Thyroid gland (tissue), 4 donors: ENCODE data around the gene TMEM191C. TPM values are rescaled to one million over a fixed set of nuclear protein-coding genes. Genes with fewer than 3 reads are reported as not detected.
A peak's percentile ranks its signal among the peaks of the same experiment; 100 is the strongest.
"Not testable (repeated sequence)": the region's sequence is repeated elsewhere in the genome, so short reads cannot be mapped to it uniquely, and the experiment has no call there.

Experiments used
- DNase-seq, 2 donors: peaks; one replicate each; pipeline ENCODE4 v3.0.0-alpha.2; 2019
- H3K27ac ChIP-seq, 3 donors: fragments of 200-600 bp; sonication (generic); 1 replicate in 2 of 3; 2 replicates in 1 of 3; pipeline ENCODE4 v1.5.1; 2016 to 2019; ENCODE audit warnings: mild to moderate bottlenecking in 1 of 3, moderate library complexity in 1 of 3
- H3K27me3 ChIP-seq: fragments of 200-600 bp; sonication (generic); one replicate; pipeline ENCODE4 v1.5.1; 2019
- H3K36me3 ChIP-seq, 2 donors: fragments of 200-600 bp; sonication (generic); one replicate each; pipeline ENCODE4 v1.5.1; 2016 to 2019
- H3K4me1 ChIP-seq, 2 donors: fragments of 200-600 bp; sonication (generic); one replicate each; pipeline ENCODE4 v1.5.1; 2017 to 2019
- H3K4me3 ChIP-seq, 3 donors: fragments of 200-600 bp; sonication (generic); replicated peaks in 1 of 3; 1 replicate in 2 of 3; 2 replicates in 1 of 3; pipeline ENCODE4 v1.5.1; 2016; ENCODE audit warnings: mild to moderate bottlenecking in 1 of 3
- H3K9me3 ChIP-seq: fragments of 200-600 bp; sonication (generic); one replicate; pipeline ENCODE4 v1.5.1; 2017
- WGBS, 2 donors: methylation state at CpG; one replicate each; pipeline ENCODE4 v1.1.5; 2017; 5-methylcytosine and 5-hydroxymethylcytosine counted together
- intact Hi-C: fragments of 100-400 bp; cut with DNase I; formaldehyde crosslinking; loops from one replicate; pipeline ENCODE4 v1.15.1; 2023
- total RNA-seq, 4 donors: library from RNA; depleted of rRNA; stranded (reverse); fragments of >200 nt; gene quantifications; one replicate each; pipeline ENCODE4 v1.2.3, GENCODE V29; 2016

Gene TMEM191C
- total RNA-seq, 4 donors from 2014 or later: 0.20 to 3.9 (median 0.91) TPM

DNA sequence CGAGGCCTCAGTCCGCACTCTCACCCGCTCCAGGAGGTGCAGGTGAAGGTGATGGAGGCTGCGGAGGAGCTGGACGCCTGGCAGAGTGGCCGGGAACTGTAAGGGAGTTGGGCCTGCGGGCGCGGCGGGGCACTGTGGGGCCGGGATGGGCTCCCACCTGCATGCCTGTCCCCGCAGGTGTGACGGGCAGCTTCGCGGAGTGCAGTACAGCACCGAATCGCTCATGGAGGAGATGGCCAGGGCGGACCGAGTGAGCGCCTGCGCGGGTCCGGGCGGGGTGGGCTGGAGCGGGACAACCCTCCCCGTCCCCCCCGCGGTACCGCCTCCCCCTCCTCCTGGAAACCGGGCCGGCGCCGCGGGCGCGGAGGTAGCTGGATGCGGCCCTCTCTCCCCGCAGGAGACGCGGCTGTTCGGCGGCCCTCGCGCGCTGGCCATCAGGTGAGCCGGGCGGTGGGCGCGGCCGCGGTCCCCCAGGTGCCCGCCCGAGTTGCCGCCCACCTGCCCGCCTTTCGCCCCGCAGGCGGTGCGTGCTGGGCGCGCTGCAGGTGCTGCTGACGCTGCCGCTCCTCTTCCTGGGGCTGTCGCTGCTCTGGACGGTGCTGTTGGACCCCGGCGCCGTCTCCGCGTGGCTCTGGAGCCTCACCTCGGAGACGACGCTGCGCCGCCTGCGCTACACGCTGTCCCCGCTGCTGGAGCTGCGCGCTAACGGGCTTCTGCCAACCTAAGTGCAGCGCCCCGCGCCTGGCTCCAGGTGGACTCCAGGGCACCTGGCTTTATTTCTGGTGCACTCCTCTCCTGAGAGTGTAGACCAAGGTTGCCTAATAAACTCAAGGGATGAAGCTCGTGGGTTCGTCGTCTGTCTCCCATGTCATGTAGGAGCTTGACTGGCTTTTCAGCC, 2.2 kb downstream of the TMEM191C start:
- H3K27ac ChIP-seq, H3K4me3 ChIP-seq, H3K36me3 ChIP-seq, intact Hi-C loops, H3K9me3 ChIP-seq, H3K27me3 ChIP-seq, H3K4me1 ChIP-seq: not testable (repeated sequence)
- no CpG with 5 or more reads among the region's 87 CpGs for WGBS, 2 donors
- peak in 1 of 2 donors; percentile 31 for DNase-seq

DNA sequence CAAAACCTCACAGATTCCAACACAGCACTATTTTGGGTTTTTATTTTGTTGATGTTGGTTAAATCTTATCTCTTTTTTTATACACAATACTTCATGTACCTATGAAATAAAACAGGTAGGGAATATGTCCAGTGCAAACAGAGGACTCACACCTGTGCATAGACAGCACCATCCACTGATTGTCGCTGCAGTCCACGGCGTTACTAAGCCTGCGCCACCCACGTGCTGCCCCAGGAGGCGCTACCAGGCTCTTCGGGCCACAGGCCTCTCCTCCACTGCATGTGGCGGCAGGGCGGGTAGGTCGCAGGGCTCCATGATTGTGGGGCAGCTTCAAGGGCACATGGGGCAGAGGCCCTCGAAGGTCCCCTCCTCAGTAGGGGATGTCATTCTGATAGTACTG, 5.8 kb downstream of the TMEM191C start:
- H3K4me3 ChIP-seq, H3K9me3 ChIP-seq, DNase-seq, H3K27ac ChIP-seq, H3K4me1 ChIP-seq, intact Hi-C loops, H3K36me3 ChIP-seq, H3K27me3 ChIP-seq: not testable (repeated sequence)
- WGBS, 2 donors: no CpG with 5 or more reads among the region's 11 CpGs

DNA sequence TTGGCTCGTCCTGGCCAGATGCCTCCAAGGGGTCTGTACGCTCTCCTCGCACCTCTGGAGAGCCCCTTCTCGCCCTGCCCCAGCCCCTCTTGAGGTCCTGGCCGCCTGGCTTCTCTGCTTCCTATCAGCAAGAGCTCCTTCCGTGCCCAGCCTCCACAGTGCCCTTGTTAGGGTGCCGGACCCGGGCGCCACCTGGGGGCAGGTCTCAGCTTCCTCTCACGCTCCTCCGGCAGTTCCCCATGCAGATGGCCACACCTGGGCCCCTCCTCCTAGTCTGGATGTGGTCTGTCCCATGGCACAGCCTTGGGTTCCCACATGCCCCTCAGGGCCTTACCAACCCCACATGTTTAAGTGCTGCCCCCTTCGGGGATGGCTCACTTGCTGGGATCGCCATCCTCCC, 6.5 kb downstream of the TMEM191C start:
- H3K27me3 ChIP-seq, H3K27ac ChIP-seq: not testable (repeated sequence)
- no CpG with 5 or more reads among the region's 13 CpGs for WGBS, 2 donors

DNA sequence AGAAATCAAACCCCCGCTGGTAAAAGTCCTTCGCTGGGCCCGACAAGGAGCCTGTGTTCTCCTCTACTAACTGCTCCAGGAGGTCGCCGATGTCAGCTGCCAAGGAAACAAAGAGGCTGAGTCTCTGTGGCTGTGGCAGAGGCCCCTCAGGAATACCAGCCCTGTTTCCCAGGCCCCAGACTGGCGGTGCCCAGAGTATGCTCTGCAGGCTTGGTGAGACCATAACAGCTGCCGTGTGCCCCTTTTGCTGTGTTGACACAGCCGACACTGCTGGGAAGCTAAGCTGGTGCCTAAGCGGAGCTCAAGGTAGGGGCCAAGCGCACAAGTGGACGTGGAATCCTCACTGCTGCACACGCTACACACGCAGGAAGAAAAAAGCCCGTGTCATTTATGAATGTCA, 16.9 kb downstream of the TMEM191C start:
- WGBS, 2 donors: 73% methylated on average over 5 of the region's 14 CpGs; no CpG with 5 or more reads in 1 of the 2 donors
- H3K27ac ChIP-seq, intact Hi-C loops, H3K4me3 ChIP-seq, DNase-seq, H3K4me1 ChIP-seq, H3K9me3 ChIP-seq, H3K36me3 ChIP-seq, H3K27me3 ChIP-seq: not testable (repeated sequence)

More for the DNA sequence above, 6.5 kb downstream of the TMEM191C start:
- H3K36me3 ChIP-seq, intact Hi-C loops, H3K4me1 ChIP-seq, H3K4me3 ChIP-seq, H3K9me3 ChIP-seq, DNase-seq: not testable (repeated sequence)

DNA sequence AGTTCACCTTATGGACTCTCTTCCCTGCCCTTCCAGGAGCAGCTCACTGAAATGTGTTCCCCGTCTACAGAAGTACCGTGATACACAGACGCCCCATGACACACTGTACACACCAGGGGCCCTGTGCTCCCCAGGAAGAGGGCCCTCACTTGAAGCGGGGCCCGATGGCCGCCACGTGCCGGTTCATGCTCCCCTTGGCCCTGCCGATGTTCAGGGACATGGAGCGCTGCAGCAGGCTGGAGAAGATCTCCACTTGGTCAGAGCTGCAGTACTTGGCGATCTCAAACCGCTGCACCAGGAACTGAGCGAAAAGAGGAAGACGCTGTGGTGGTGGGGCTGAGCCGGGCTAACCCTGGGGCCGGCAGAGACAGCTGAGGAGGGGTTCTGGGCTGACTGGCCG, 20.5 kb downstream of the TMEM191C start:
- intact Hi-C loops, H3K36me3 ChIP-seq, H3K4me3 ChIP-seq, H3K4me1 ChIP-seq, DNase-seq, H3K9me3 ChIP-seq, H3K27me3 ChIP-seq, H3K27ac ChIP-seq: not testable (repeated sequence)
- WGBS, 2 donors: no CpG with 5 or more reads among the region's 17 CpGs

DNA sequence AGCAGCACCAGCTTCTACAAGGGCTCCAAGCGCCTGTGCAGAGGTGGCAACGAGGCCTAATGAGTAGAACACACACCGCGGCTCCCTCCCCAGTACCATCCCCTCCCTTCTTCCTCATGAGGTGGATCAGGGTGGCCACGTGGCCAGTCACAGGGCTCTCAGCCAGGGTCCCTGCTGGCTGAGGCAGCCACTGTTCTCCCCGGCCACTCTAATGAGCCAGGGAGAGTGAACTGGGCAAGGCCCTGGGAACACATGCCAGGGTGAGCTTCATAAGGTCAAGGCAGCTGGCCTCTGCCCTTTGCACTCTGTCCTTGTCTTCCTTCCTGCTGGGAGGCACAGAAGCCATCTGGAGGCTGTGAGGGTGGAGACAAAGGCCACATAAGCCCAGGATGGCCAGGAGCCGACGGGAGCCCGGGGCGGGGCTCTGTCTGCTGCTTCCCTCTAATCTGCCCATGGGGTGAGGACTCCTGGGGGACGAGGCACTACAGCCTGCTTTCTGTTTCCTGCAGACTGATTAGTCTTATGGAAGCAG, 22.0 kb downstream of the TMEM191C start:
- no CpG with 5 or more reads among the region's 11 CpGs for WGBS, 2 donors
- H3K27me3 ChIP-seq, H3K9me3 ChIP-seq, intact Hi-C loops, H3K36me3 ChIP-seq, H3K4me3 ChIP-seq, H3K4me1 ChIP-seq, H3K27ac ChIP-seq: not testable (repeated sequence)
- DNase-seq: peak; percentile 20 to 35

DNA sequence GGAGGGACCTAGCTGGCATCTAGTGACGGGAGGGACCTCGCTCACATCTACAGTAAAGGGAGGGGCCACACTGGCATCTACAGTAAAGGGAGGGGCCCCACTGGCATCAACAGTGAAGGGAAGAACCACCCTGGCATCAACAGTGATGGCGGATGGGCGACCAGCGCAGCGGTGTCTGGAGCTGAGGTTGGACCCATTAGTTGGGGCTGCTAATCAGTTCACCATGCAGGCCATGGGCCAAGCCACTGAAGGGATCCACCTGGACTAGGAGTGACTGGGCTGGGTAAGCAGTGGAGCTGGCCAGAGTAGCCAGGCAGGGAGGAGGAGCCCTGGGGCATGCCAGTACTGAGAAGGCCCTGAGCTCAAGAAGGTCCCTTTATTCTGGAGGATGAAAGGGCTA, 23.4 kb downstream of the TMEM191C start:
- H3K4me1 ChIP-seq, intact Hi-C loops, H3K9me3 ChIP-seq, DNase-seq, H3K4me3 ChIP-seq, H3K27me3 ChIP-seq, H3K36me3 ChIP-seq, H3K27ac ChIP-seq: not testable (repeated sequence)
- WGBS, 2 donors: no CpG with 5 or more reads among the region's 6 CpGs

DNA sequence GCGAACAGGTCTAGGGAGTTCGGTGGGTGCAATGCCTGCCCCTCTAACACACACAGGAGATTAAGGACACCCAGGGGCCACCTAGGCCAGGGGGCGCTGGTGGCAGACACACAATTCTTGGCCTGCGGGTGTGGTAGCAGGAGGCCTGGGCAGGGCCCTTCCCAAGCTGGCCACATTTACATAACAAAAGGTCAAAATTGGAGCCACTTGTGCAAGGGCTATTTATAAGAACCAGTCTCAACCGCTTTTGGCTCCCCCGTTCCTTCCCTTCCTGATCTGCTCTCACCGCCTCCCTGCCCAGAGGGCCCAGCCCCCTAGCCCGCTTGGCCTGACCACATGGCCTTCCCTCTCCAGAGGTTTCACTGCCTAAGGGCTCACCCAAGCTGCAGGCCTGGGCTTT, 25.1 kb downstream of the TMEM191C start:
- H3K36me3 ChIP-seq, H3K4me1 ChIP-seq: not testable (repeated sequence)

DNA sequence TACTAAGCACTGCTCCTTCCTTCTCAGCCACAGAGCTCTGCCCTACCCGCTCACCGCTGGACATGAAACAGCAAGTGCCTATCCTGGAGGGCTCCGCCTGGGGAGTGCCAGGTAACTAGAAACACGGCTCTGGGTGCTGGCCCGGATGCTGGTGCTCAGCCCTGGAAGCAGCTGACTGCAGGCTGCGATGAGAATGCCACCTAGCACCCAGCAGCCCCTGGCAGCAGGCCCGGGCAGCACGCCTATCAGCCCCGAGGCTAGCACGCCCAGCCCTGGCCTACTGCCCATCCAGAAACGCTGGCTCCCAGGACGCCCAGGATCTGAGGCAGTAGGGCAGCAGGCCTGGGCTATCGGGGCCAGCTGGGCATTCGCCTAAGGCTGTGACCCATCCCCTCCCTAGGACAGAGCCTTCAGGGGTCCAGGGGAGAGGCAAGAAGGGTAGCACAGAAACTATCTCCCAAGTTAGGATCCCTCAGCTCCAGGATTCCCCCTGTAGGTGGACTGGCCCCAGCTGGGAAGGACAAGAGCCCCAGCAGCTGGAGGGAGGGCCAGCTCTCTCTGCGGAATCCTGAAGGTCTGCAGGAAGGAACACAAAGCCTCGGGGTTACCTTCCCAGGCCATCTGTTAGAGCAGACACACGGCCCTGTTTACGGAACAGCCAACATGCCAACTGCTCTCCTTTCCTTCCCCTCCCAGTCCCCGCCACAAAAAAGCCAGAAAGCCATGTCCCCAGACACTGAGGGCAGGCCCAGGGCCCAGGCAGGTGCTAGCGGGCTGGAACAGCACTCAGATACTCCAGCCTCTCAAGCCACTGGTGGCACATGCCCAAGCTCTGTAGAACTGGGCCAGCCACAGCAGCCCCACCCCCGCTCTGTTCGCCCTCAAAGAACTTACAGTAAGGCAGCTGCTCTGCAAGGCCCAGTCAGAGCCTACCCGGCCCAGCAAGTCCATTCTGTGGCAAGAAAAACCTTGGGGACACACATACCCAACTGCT, 26.9 kb downstream of the TMEM191C start:
- H3K36me3 ChIP-seq, intact Hi-C loops, H3K4me1 ChIP-seq, H3K27ac ChIP-seq, H3K9me3 ChIP-seq, DNase-seq, H3K27me3 ChIP-seq, H3K4me3 ChIP-seq: not testable (repeated sequence)
- WGBS, 2 donors: no CpG with 5 or more reads among the region's 23 CpGs

More for the DNA sequence above, 25.1 kb downstream of the TMEM191C start:
- intact Hi-C loops, H3K4me3 ChIP-seq, H3K27ac ChIP-seq, H3K27me3 ChIP-seq, H3K9me3 ChIP-seq, DNase-seq: not testable (repeated sequence)
- no CpG with 5 or more reads among the region's 8 CpGs for WGBS, 2 donors

DNA sequence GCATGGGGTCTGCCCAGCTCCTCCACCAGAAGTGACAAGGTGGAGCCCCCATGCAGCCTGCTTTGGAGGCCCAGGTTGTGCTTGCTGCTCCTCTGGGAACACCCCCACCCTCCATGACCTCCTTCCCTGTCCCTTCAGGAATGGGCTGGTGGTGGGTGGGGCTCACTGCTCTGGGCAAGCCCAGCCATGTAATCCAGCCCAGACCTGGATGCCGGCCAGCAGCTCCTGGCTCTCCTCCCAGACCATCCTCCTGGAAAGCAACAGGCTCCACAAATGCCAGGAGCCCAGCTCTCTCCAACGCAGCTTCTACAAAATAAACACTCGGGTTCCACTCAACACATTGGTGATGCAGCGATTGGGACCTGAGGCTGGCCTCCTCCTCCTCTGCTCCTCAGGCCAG, 30.8 kb downstream of the TMEM191C start:
- H3K4me1 ChIP-seq, H3K4me3 ChIP-seq, intact Hi-C loops, H3K36me3 ChIP-seq, H3K27ac ChIP-seq, H3K9me3 ChIP-seq, H3K27me3 ChIP-seq, DNase-seq: not testable (repeated sequence)
- WGBS, 2 donors: no CpG with 5 or more reads among the region's 4 CpGs

DNA sequence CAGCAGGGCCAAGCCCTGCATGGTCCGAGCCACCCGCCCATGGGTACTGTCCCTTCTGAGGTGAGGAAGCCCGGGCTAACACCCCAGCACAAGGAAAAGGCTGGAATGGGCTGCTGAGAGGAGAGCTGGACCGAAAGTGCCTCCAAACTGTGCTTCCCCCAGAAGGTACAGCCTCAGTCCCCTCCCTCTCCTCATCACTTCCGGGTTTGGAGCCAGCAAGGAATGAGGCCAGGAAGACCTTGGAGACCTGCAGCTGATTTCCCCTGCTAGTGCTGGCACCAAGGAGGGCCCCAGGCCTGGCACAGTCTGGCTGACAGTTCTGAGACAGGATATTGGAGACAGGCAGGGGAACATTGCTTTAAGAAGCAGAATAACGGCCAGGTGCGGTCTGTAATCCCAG, 31.3 kb downstream of the TMEM191C start:
- H3K27ac ChIP-seq, H3K4me1 ChIP-seq, H3K27me3 ChIP-seq, intact Hi-C loops, H3K4me3 ChIP-seq, DNase-seq, H3K9me3 ChIP-seq, H3K36me3 ChIP-seq: not testable (repeated sequence)
- no CpG with 5 or more reads among the region's 7 CpGs for WGBS, 2 donors

DNA sequence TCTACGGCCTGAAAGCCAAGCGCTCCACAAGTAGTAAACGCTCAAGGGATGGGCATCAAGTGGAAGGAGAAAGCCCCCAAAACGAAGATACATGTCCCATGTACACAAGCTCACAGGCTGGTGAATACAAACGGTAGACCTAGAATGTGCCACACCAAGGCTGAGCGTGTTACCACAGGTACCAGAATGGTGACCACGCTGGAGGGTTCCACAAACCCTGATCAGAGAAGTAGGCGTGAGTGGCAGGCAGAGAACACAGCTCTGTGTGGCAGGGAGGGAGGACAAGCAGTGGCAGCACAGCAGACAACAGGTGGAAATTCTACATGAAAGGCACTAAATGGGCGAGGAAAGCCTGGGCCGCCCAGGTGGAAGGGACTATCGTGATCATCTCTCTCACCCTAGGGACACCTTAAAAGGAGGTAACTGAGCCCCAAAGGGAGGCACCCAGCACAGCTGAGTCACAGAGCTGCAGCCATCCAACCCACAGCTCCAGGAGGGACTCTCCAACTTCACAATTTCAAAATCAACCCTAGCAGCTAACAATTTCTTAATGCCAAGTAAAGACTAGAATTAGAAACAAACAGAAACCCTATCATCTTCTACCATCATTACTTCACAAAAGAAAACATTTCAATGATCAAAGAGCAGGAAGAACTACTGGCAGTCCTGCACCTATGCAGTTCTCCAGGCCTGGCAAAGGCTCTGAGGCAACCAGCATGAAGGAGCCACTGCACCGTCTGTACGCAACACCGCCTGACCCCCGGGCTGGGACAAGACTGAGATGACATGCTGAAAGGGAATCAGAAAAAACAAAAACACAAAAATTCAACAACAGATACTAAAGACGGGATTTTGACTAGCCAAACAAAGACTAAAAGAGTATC, 32.7 kb downstream of the TMEM191C start:
- H3K9me3 ChIP-seq, H3K27ac ChIP-seq, H3K27me3 ChIP-seq, DNase-seq, intact Hi-C loops, H3K4me1 ChIP-seq, H3K4me3 ChIP-seq, H3K36me3 ChIP-seq: not testable (repeated sequence)
- WGBS, 2 donors: no CpG with 5 or more reads among the region's 16 CpGs
